GM12873 (cell line): ENCODE results near the gene TUBGCP2.

Experiments used
- TF ChIP-seq, protein P1 (sequence below): IDR thresholded peaks from 2 replicates; pipeline ENCODE4 v1.5.1; 2012; ENCODE audit warnings: low read depth, mild to moderate bottlenecking, moderate library complexity, low read length, control low read depth; ENCODE audit not compliant: insufficient read depth; ENCODE audit errors: missing control alignments

Gene TUBGCP2

GRCh38 chr10:133260895-133261725 is 47.6 kb downstream of the TUBGCP2 start:
- TF ChIP-seq, protein P1, sequence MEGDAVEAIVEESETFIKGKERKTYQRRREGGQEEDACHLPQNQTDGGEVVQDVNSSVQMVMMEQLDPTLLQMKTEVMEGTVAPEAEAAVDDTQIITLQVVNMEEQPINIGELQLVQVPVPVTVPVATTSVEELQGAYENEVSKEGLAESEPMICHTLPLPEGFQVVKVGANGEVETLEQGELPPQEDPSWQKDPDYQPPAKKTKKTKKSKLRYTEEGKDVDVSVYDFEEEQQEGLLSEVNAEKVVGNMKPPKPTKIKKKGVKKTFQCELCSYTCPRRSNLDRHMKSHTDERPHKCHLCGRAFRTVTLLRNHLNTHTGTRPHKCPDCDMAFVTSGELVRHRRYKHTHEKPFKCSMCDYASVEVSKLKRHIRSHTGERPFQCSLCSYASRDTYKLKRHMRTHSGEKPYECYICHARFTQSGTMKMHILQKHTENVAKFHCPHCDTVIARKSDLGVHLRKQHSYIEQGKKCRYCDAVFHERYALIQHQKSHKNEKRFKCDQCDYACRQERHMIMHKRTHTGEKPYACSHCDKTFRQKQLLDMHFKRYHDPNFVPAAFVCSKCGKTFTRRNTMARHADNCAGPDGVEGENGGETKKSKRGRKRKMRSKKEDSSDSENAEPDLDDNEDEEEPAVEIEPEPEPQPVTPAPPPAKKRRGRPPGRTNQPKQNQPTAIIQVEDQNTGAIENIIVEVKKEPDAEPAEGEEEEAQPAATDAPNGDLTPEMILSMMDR = peak; percentile 7

GRCh38 chr10:133259602-133259989 is 49.1 kb downstream of the TUBGCP2 start:
- TF ChIP-seq, protein P1 = no peak

GRCh38 chr10:133258818-133259601 is 49.7 kb downstream of the TUBGCP2 start:
- TF ChIP-seq, protein P1 = no peak

GRCh38 chr10:133258066-133258817 is 50.4 kb downstream of the TUBGCP2 start:
- TF ChIP-seq, protein P1 = no peak

DNA sequence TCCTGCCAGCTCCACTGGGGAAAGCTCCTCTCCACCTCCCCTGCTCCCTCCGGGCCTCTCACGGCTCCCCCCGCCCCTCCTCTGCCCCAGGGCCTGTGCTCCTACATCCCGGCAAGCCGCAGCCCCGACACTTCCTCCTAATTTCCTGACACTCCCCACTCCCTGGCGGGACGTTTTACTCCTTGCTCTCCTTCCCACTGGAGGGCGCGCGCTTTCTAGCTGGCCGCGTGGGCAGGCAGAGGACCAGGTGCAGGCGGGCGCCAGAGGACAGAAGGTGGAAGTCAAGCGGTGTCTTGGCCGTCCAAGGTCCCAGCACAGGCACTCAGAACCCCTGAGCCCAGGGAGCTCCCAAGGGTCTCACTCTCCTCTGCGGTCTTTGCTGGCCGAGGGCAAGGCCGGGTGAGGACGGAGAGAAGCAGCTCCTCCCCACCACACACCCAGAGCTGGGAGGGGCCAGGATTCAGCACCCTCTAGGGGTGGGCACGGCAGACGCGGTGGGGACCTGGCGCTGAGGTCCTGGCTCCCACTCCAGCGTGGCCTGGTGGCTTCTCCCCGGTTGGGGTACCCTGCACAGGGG is 51.1 kb downstream of the TUBGCP2 start:
- TF ChIP-seq, protein P1 = no peak

- TF ChIP-seq, protein P1 = no peak
These were observed 53.3 kb downstream of the TUBGCP2 start for GRCh38 chr10:133255323-133255722.
